IPS-11a (cell line): Measurements from ENCODE around the gene LRP2.

ENCODE experiments used
- H3K4me3 ChIP-seq: one replicate; pipeline ENCODE4 v1.5.1; 2013; ENCODE audit warnings: low read depth, low read length, control low read depth

LRP2 gene

GRCh38 chr2:169094676-169095075, 267.7 kb downstream of the LRP2 start:
- H3K4me3 ChIP-seq = no peak overlapping the region

- H3K4me3 ChIP-seq = no peak overlapping the region
Observed at GRCh38 chr2:169093535-169093934, 268.8 kb downstream of the LRP2 start.

GRCh38 chr2:169091761-169092519, 270.4 kb downstream of the LRP2 start:
- no peak overlapping the region for H3K4me3 ChIP-seq

GRCh38 chr2:169091256-169091655, 271.1 kb downstream of the LRP2 start:
- H3K4me3 ChIP-seq = no peak overlapping the region

- H3K4me3 ChIP-seq = no peak overlapping the region
Observed at GRCh38 chr2:169090133-169090820, 272.1 kb downstream of the LRP2 start.

GRCh38 chr2:169089182-169089581, 273.2 kb downstream of the LRP2 start:
- H3K4me3 ChIP-seq = no peak overlapping the region

GRCh38 chr2:169087757-169088379, 274.5 kb downstream of the LRP2 start:
- no peak overlapping the region for H3K4me3 ChIP-seq

GRCh38 chr2:169086893-169087467, 275.4 kb downstream of the LRP2 start:
- no peak overlapping the region for H3K4me3 ChIP-seq

- H3K4me3 ChIP-seq = no peak overlapping the region
Observed at GRCh38 chr2:169082995-169083394, 279.3 kb downstream of the LRP2 start.

GRCh38 chr2:169081551-169081950, 280.8 kb downstream of the LRP2 start:
- H3K4me3 ChIP-seq = no peak overlapping the region

GRCh38 chr2:169080250-169081069, 281.9 kb downstream of the LRP2 start:
- no peak overlapping the region for H3K4me3 ChIP-seq

- no peak overlapping the region for H3K4me3 ChIP-seq
Observed at GRCh38 chr2:169077674-169078240, 284.6 kb downstream of the LRP2 start.
